K562 (cell line): Measurements from ENCODE around the gene PICK1. TPM values are rescaled to one million over a fixed set of nuclear protein-coding genes. Genes with fewer than 3 reads are reported as not detected.

Source experiments
- CTBP1 ChIP-seq: fragments of 450-650 bp; IDR thresholded peaks from 2 replicates; pipeline ENCODE4 v1.6.1; 2016; ENCODE audit warnings: borderline replicate concordance
- DACH1 ChIP-seq: fragments of 450-650 bp; IDR thresholded peaks from 2 replicates; pipeline ENCODE4 v1.6.1; 2018; ENCODE audit not compliant: partially characterized antibody
- KDM1A ChIP-seq, 2 experiments: fragments of 450-650 bp; IDR thresholded peaks; 2 replicates each; pipeline ENCODE4 v1.6.1; 2016; ENCODE audit warnings: mild to moderate bottlenecking in 2 of 2
- RAD51 ChIP-seq: fragments of 450-650 bp; IDR thresholded peaks from 2 replicates; pipeline ENCODE4 v1.7.1; 2016; ENCODE audit warnings: low read depth, mild to moderate bottlenecking, borderline replicate concordance
- RCOR1 ChIP-seq, 2 experiments: IDR thresholded peaks; 2 replicates each; pipeline ENCODE4 v1.6.1; 2012; ENCODE audit warnings: low read depth in 2 of 2, low read length in 2 of 2, borderline replicate concordance in 1 of 2, improper control_type of control experiment in 1 of 2
- TAF15 ChIP-seq: fragments of 200-400 bp; formaldehyde crosslinking; IDR thresholded peaks from 2 replicates; pipeline ENCODE4 v1.6.1; 2017; ENCODE audit warnings: mild to moderate bottlenecking, low read depth, low read length, moderate library complexity
- TOE1 ChIP-seq, 2 experiments: fragments of 450-650 bp in 1 of 2; sonication (generic) in 1 of 2; formaldehyde crosslinking in 1 of 2; IDR thresholded peaks; 2 replicates each; pipeline versions ENCODE4 v1.7.1 to v1.8.0; 2016 to 2022; ENCODE audit warnings: borderline replicate concordance in 2 of 2, mild to moderate bottlenecking in 2 of 2, antibody characterized with exemption in 1 of 2, inconsistent platforms in 1 of 2, low read depth in 1 of 2, missing genetic modification reagents in 1 of 2, moderate library complexity in 1 of 2
- ZNF431 ChIP-seq: sonication (generic); formaldehyde crosslinking; IDR thresholded peaks from 2 replicates; pipeline ENCODE4 v1.8.0; 2022; ENCODE audit warnings: mild to moderate bottlenecking, missing genetic modification reagents
- polyA plus RNA-seq, 8 experiments: library from polyadenylated mRNA; depleted of rRNA in 4 of 8; stranded (reverse) in 5 of 8; unstranded in 3 of 8; fragments of >200 nt; fragmentation: Nextera tagmentation in 2 of 8; fragmentation: Illumina TruSeq in 1 of 8; extraction: Ambion mirVana in 2 of 8; extraction: Trizol in 1 of 8; gene quantifications; 2 replicates each; pipeline versions ENCODE4 v1.2.1 to v1.2.3, GENCODE V29; 2011 to 2014; ENCODE audit warnings: inconsistent platforms in 1 of 8, missing spikeins in 1 of 8
- total RNA-seq, 7 experiments: library from RNA; depleted of rRNA in 6 of 7; stranded (reverse); fragments of >200 nt in 6 of 7; fragmentation: Illumina TruSeq in 2 of 7; extraction: Trizol in 2 of 7; gene quantifications; 2 replicates each; pipeline versions ENCODE4 v1.2.1 to v1.2.3, GENCODE V29; 2011 to 2021; ENCODE audit warnings: low replicate concordance in 1 of 7
- TF ChIP-seq, protein P1 (sequence below), 2 experiments: fragments of 450-650 bp; conservative IDR thresholded peaks; 2 replicates each; pipeline ENCODE4 v1.6.1; 2017; ENCODE audit warnings: mild to moderate bottlenecking in 2 of 2, moderate library complexity in 2 of 2
- TF ChIP-seq, protein P2 (sequence below): fragments of 250-450 bp; sonication (Bioruptor Pico); IDR thresholded peaks from 2 replicates; pipeline ENCODE4 v1.4.0; 2020
- TF ChIP-seq, protein P3 (sequence below), 2 experiments: IDR thresholded peaks; 2 replicates each; pipeline ENCODE4 v1.6.1; 2011; ENCODE audit warnings: borderline replicate concordance in 1 of 2, control low read depth in 1 of 2, low read depth in 1 of 2, low read length in 1 of 2, mild to moderate bottlenecking in 1 of 2, mixed read lengths in 1 of 2, moderate library complexity in 1 of 2; ENCODE audit not compliant: insufficient read depth in 1 of 2, insufficient read length in 1 of 2, poor library complexity in 1 of 2, severe bottlenecking in 1 of 2; ENCODE audit errors: extremely low read depth in 1 of 2
- TF ChIP-seq, protein P4 (sequence below): sonication (generic); formaldehyde crosslinking; IDR thresholded peaks from 2 replicates; pipeline ENCODE4 v1.5.0; 2020; ENCODE audit warnings: missing genetic modification reagents
- TF ChIP-seq, protein P5 (sequence below): sonication (generic); formaldehyde crosslinking; IDR thresholded peaks from 2 replicates; pipeline ENCODE4 v1.8.1; 2023; ENCODE audit warnings: mild to moderate bottlenecking, missing genetic modification reagents

Gene PICK1
- total and polyA plus RNA-seq, 9 of the 15 experiments (the other 6 are each of a cell fraction or from before 2014, with no cell fraction given): 0.06 to 11.0 (median 7.9) TPM; not detected in 1

DNA sequence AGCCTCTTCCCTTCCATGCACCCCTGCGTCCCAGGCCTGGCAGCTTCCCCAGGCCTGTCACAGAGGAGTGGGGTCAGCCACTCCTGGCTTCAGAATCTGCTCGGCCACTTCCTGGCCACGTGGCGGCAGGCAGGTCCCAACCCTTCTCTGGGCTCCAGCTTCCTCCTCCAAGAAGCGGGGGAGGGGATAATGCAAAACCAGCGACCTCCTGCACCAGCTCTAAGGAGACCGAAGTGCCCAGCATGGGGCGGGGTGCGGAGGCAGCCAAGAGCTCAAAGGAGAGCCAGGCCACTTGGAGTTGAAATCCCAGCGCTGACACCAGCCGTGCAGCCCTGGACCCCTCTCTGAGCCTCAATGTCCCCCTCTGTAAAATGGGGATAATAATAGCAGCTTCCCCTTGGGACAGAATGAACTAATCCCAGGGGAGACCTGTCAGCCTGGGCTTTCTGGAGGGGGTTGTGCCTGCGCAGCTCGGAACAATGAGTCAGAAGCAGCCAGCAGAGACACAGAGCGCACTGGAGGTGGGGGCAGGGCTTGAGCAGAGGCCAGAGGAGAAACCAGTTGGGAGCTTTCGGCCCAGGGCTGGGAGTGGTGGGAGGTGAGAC, 22.8 kb upstream of the PICK1 start (continued):
- TF ChIP-seq RCOR1 (IDR thresholded peaks at IDR 0.05; ENCODE audit: borderline replicate concordance in 1 of 2, low read depth in 2 of 2, low read length in 2 of 2) (peak; percentile 8 to 79; a peak in 2 of 4 replicates), DACH1 (peak; percentile 18), KDM1A (IDR thresholded peaks at IDR 0.05) (peak; percentile 74 to 91), CTBP1 (peak; percentile 22; the same call in 1 of the 2 replicates), RAD51 (peak; percentile 64), TOE1 (IDR thresholded peaks at IDR 0.05; ENCODE audit: borderline replicate concordance) (0 out of 2 replicates have a peak, but pooled peaks have one; percentile 40), TOE1 (CRISPR knock-in tag; IDR thresholded peaks at IDR 0.05; ENCODE audit: borderline replicate concordance, low read depth) (no peak), ZNF431 (no peak), TAF15 (no peak)
- TF ChIP-seq, protein P1, sequence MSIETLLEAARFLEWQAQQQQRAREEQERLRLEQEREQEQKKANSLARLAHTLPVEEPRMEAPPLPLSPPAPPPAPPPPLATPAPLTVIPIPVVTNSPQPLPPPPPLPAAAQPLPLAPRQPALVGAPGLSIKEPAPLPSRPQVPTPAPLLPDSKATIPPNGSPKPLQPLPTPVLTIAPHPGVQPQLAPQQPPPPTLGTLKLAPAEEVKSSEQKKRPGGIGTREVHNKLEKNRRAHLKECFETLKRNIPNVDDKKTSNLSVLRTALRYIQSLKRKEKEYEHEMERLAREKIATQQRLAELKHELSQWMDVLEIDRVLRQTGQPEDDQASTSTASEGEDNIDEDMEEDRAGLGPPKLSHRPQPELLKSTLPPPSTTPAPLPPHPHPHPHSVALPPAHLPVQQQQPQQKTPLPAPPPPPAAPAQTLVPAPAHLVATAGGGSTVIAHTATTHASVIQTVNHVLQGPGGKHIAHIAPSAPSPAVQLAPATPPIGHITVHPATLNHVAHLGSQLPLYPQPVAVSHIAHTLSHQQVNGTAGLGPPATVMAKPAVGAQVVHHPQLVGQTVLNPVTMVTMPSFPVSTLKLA (conservative IDR thresholded peaks at IDR 0.05): peak; percentile 82 to 84
- TF ChIP-seq, protein P2, sequence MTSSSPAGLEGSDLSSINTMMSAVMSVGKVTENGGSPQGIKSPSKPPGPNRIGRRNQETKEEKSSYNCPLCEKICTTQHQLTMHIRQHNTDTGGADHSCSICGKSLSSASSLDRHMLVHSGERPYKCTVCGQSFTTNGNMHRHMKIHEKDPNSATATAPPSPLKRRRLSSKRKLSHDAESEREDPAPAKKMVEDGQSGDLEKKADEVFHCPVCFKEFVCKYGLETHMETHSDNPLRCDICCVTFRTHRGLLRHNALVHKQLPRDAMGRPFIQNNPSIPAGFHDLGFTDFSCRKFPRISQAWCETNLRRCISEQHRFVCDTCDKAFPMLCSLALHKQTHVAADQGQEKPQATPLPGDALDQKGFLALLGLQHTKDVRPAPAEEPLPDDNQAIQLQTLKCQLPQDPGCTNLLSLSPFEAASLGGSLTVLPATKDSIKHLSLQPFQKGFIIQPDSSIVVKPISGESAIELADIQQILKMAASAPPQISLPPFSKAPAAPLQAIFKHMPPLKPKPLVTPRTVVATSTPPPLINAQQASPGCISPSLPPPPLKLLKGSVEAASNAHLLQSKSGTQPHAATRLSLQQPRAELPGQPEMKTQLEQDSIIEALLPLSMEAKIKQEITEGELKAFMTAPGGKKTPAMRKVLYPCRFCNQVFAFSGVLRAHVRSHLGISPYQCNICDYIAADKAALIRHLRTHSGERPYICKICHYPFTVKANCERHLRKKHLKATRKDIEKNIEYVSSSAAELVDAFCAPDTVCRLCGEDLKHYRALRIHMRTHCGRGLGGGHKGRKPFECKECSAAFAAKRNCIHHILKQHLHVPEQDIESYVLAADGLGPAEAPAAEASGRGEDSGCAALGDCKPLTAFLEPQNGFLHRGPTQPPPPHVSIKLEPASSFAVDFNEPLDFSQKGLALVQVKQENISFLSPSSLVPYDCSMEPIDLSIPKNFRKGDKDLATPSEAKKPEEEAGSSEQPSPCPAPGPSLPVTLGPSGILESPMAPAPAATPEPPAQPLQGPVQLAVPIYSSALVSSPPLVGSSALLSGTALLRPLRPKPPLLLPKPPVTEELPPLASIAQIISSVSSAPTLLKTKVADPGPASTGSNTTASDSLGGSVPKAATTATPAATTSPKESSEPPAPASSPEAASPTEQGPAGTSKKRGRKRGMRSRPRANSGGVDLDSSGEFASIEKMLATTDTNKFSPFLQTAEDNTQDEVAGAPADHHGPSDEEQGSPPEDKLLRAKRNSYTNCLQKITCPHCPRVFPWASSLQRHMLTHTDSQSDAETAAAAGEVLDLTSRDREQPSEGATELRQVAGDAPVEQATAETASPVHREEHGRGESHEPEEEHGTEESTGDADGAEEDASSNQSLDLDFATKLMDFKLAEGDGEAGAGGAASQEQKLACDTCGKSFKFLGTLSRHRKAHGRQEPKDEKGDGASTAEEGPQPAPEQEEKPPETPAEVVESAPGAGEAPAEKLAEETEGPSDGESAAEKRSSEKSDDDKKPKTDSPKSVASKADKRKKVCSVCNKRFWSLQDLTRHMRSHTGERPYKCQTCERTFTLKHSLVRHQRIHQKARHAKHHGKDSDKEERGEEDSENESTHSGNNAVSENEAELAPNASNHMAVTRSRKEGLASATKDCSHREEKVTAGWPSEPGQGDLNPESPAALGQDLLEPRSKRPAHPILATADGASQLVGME (CRISPR knock-in tag): no peak
- TF ChIP-seq, protein P3, sequence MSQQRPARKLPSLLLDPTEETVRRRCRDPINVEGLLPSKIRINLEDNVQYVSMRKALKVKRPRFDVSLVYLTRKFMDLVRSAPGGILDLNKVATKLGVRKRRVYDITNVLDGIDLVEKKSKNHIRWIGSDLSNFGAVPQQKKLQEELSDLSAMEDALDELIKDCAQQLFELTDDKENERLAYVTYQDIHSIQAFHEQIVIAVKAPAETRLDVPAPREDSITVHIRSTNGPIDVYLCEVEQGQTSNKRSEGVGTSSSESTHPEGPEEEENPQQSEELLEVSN (IDR thresholded peaks at IDR 0.05; ENCODE audit: borderline replicate concordance in 1 of 2, extremely low read depth in 1 of 2, insufficient read depth in 1 of 2, insufficient read length in 1 of 2, low read depth in 1 of 2, low read length in 1 of 2, poor library complexity in 1 of 2, severe bottlenecking in 1 of 2): peak in 1 of 2 experiments; percentile 38
- TF ChIP-seq, protein P4, sequence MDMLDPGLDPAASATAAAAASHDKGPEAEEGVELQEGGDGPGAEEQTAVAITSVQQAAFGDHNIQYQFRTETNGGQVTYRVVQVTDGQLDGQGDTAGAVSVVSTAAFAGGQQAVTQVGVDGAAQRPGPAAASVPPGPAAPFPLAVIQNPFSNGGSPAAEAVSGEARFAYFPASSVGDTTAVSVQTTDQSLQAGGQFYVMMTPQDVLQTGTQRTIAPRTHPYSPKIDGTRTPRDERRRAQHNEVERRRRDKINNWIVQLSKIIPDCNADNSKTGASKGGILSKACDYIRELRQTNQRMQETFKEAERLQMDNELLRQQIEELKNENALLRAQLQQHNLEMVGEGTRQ: peak; percentile 79
- TF ChIP-seq, protein P5, sequence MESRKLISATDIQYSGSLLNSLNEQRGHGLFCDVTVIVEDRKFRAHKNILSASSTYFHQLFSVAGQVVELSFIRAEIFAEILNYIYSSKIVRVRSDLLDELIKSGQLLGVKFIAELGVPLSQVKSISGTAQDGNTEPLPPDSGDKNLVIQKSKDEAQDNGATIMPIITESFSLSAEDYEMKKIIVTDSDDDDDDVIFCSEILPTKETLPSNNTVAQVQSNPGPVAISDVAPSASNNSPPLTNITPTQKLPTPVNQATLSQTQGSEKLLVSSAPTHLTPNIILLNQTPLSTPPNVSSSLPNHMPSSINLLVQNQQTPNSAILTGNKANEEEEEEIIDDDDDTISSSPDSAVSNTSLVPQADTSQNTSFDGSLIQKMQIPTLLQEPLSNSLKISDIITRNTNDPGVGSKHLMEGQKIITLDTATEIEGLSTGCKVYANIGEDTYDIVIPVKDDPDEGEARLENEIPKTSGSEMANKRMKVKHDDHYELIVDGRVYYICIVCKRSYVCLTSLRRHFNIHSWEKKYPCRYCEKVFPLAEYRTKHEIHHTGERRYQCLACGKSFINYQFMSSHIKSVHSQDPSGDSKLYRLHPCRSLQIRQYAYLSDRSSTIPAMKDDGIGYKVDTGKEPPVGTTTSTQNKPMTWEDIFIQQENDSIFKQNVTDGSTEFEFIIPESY (CRISPR knock-in tag): peak; percentile 38; the same call in 1 of the 2 replicates
